Loucy (cell line): ENCODE data around the gene ZNF791.

Source experiments
- H2AFZ ChIP-seq: fragments of 200-600 bp; sonication (generic); 2 replicates; pipeline ENCODE4 v1.6.0; 2016; ENCODE audit warnings: antibody characterized with exemption, mild to moderate bottlenecking, low read length, moderate library complexity
- H3F3A ChIP-seq: fragments of 200-600 bp; 2 replicates; pipeline ENCODE4 v1.6.0; 2016; ENCODE audit warnings: antibody characterized with exemption, low read depth, mild to moderate bottlenecking
- H3K27me3 ChIP-seq: fragments of 200-600 bp; sonication (generic); 2 replicates; pipeline ENCODE4 v1.6.1; 2014; ENCODE audit warnings: low read length, mild to moderate bottlenecking; ENCODE audit not compliant: insufficient read depth, poor library complexity, severe bottlenecking
- H3K36me3 ChIP-seq: fragments of 200-600 bp; sonication (generic); 2 replicates; pipeline ENCODE4 v1.6.1; 2016; ENCODE audit warnings: low read length; ENCODE audit not compliant: insufficient read depth
- H3K4me1 ChIP-seq: fragments of 200-600 bp; sonication (generic); 2 replicates; pipeline ENCODE4 v1.5.1; 2014; ENCODE audit warnings: low read length, mild to moderate bottlenecking; ENCODE audit not compliant: insufficient read depth, poor library complexity, severe bottlenecking
- H3K4me2 ChIP-seq: fragments of 200-600 bp; sonication (generic); 2 replicates; pipeline ENCODE4 v1.6.0; 2014; ENCODE audit warnings: antibody characterized with exemption, low read length, low read depth, mild to moderate bottlenecking; ENCODE audit not compliant: poor library complexity, severe bottlenecking
- H3K4me3 ChIP-seq: fragments of 200-600 bp; sonication (generic); 2 replicates; pipeline ENCODE4 v1.5.1; 2014; ENCODE audit warnings: low read length, mild to moderate bottlenecking, mixed read lengths; ENCODE audit not compliant: poor library complexity, severe bottlenecking
- H3K79me2 ChIP-seq: fragments of 200-600 bp; sonication (generic); 2 replicates; pipeline ENCODE4 v1.6.1; 2014; ENCODE audit warnings: low read length; ENCODE audit not compliant: insufficient read depth
- H3K9ac ChIP-seq: fragments of 200-600 bp; sonication (generic); 2 replicates; pipeline ENCODE4 v1.6.0; 2014; ENCODE audit warnings: mild to moderate bottlenecking, low read depth, low read length, moderate library complexity; ENCODE audit not compliant: poor library complexity, severe bottlenecking
- H3K9me2 ChIP-seq: fragments of 200-600 bp; sonication (generic); replicated peaks from 2 replicates; pipeline ENCODE4 v1.6.1; 2016; ENCODE audit warnings: low read depth, low read length, mixed read lengths
- H3K9me3 ChIP-seq: fragments of 200-600 bp; sonication (generic); 2 replicates; pipeline ENCODE4 v1.6.1; 2014; ENCODE audit warnings: mild to moderate bottlenecking, antibody characterized with exemption, low read length, low read depth; ENCODE audit not compliant: insufficient read depth
- H4K20me1 ChIP-seq: fragments of 200-600 bp; sonication (generic); 2 replicates; pipeline ENCODE4 v1.6.0; 2014; ENCODE audit warnings: antibody characterized with exemption, low read length, mild to moderate bottlenecking; ENCODE audit not compliant: insufficient read depth, poor library complexity, severe bottlenecking
- EZH2phosphoT487 ChIP-seq: fragments of 200-600 bp; IDR thresholded peaks from 2 replicates; pipeline ENCODE4 v1.6.1; 2018; ENCODE audit warnings: antibody characterized with exemption, mild to moderate bottlenecking, moderate library complexity, borderline replicate concordance
- TF ChIP-seq, protein P1 (sequence below): fragments of 200-600 bp; sonication (generic); conservative IDR thresholded peaks from 2 replicates; pipeline ENCODE4 v1.5.1; 2014; ENCODE audit warnings: mild to moderate bottlenecking, antibody characterized with exemption, low read length

The ZNF791 gene

DNA sequence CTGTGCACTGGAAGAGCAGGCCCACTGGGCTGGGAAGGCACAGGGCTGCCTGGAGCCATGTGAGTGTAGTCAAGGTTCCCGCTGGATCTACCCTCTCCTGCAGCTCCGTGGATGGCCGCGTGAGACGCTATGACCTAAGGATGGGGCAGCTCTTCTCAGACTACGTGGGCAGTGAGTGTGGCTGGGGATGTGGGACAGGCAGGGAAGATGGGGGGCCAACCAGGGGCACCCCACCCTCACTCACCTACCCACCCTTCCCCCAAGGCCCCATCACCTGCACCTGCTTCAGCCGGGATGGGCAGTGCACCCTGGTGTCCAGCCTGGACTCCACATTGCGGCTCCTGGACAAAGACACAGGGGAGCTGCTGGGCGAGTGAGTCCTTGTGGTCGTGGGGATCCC, 62.0 kb downstream of the ZNF791 start:
- Histone ChIP-seq H3K9ac (no peak overlapping the region), H3F3A (no peaks in the 10 kb centered on the region), H3K9me3 (no peaks in the 10 kb centered on the region), H3K79me2 (peaks cover 25% of the 10 kb centered on the region), H2AFZ (no peak overlapping the region), H3K4me1 (peaks cover 11% of the 10 kb centered on the region), H3K27me3 (no peaks in the 10 kb centered on the region), H3K4me2 (no peak overlapping the region), H3K36me3 (peaks cover 36% of the 10 kb centered on the region; the same call in 1 of the 2 replicates), H4K20me1 (peaks cover 17% of the 10 kb centered on the region), H3K9me2 (no peaks in the 10 kb centered on the region), H3K4me3 (no peak overlapping the region)
- TF ChIP-seq, protein P1, sequence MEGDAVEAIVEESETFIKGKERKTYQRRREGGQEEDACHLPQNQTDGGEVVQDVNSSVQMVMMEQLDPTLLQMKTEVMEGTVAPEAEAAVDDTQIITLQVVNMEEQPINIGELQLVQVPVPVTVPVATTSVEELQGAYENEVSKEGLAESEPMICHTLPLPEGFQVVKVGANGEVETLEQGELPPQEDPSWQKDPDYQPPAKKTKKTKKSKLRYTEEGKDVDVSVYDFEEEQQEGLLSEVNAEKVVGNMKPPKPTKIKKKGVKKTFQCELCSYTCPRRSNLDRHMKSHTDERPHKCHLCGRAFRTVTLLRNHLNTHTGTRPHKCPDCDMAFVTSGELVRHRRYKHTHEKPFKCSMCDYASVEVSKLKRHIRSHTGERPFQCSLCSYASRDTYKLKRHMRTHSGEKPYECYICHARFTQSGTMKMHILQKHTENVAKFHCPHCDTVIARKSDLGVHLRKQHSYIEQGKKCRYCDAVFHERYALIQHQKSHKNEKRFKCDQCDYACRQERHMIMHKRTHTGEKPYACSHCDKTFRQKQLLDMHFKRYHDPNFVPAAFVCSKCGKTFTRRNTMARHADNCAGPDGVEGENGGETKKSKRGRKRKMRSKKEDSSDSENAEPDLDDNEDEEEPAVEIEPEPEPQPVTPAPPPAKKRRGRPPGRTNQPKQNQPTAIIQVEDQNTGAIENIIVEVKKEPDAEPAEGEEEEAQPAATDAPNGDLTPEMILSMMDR: no peak
- no peak for TF ChIP-seq EZH2phosphoT487

DNA sequence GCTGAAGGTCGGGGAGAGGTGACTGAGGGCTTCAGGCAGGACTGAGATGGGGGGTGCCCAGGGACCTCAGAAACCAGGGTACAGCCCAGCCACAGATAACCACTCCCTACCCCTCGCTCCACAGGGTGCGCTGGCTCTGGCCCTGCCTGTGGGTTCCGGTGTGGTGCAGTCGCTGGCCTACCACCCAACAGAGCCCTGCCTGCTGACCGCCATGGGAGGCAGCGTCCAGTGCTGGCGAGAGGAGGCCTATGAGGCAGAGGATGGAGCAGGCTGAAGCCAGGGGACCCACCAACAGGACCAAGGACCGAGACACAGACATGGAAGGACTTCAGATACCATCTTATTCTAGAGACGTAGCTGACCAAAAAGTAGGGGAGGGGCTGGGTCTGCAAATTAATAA, 64.7 kb downstream of the ZNF791 start:
- no peak for TF ChIP-seq EZH2phosphoT487
- TF ChIP-seq, protein P1: no peak
- Histone ChIP-seq H3K4me1 (peaks cover 8% of the 10 kb centered on the region), H3K36me3 (peaks cover 53% of the 10 kb centered on the region; the same call in 1 of the 2 replicates), H3K9me3 (no peaks in the 10 kb centered on the region), H3K9me2 (no peaks in the 10 kb centered on the region), H3K79me2 (peaks cover 21% of the 10 kb centered on the region), H3K4me2 (no peak overlapping the region), H3K27me3 (no peaks in the 10 kb centered on the region), H3K9ac (no peak overlapping the region), H3K4me3 (no peak overlapping the region), H2AFZ (no peak overlapping the region), H3F3A (no peaks in the 10 kb centered on the region), H4K20me1 (peaks cover 16% of the 10 kb centered on the region)

DNA sequence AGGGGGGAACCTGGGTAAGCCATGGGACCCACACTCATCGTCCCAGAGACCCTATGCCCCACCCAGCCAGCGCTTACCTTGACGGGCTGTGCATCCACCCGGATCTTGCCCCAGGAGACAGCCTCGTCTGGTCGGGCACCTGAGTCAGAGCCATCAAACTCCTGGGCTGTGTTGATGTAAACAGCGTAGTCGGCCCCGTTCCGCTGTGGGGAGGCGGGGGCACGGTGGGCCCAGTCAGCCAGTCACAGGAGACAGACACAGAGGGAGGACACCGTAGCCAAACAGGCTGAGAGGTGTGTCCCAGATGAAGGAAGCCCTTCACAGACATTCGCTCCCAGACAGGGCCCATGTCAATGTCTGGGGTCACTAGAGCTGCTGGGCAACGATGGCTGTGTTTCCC, 65.2 kb downstream of the ZNF791 start:
- Histone ChIP-seq H3K36me3 (peaks cover 53% of the 10 kb centered on the region; the same call in 1 of the 2 replicates), H4K20me1 (peaks cover 16% of the 10 kb centered on the region), H3K9me2 (no peaks in the 10 kb centered on the region), H3K4me3 (no peak overlapping the region), H3F3A (no peaks in the 10 kb centered on the region), H3K4me1 (peaks cover 8% of the 10 kb centered on the region), H3K27me3 (no peaks in the 10 kb centered on the region), H3K9ac (no peak overlapping the region), H3K9me3 (no peaks in the 10 kb centered on the region), H3K79me2 (peaks cover 17% of the 10 kb centered on the region), H2AFZ (no peak overlapping the region), H3K4me2 (no peak overlapping the region)
- no peak for TF ChIP-seq EZH2phosphoT487
- TF ChIP-seq, protein P1: no peak
